Measurements from ENCODE around the gene ZNF177. TPM values are rescaled to one million over a fixed set of nuclear protein-coding genes. Genes with fewer than 3 reads are reported as not detected.

ZNF177 gene
- total RNA-seq, 5 donors from 2014 or later (not counting 1 experiment from before 2014, with no cell fraction given) = 0.89 to 2.1 (median 1.0) TPM

Other genes with a start within 250 kb of the ZNF177 start
- gene OR7G1, start 247.2 kb upstream of the ZNF177 start, total RNA-seq = not detected
- not detected for gene OR7G3, start 236.1 kb upstream of the ZNF177 start, total RNA-seq
- 10 to 100 TPM; 46.8 to 77.9 (median 51.2) TPM for gene ZNF317, start 222.6 kb upstream of the ZNF177 start, total RNA-seq
- 1 to 10 TPM in 2 of 5 donors, not detected in 3; 1.4 to 1.6 TPM for gene OR7D2, start 184.0 kb upstream of the ZNF177 start, total RNA-seq
- not detected for gene OR7D4, start 143.4 kb upstream of the ZNF177 start, total RNA-seq
- gene OR7E24, start 112.1 kb upstream of the ZNF177 start, total RNA-seq = not detected
- 10 to 100 TPM; 11.3 to 23.0 (median 17.9) TPM for gene ZNF699, start 53.2 kb upstream of the ZNF177 start, total RNA-seq
- 10 to 100 TPM; 14.5 to 41.1 (median 34.7) TPM for gene ZNF559, start 38.8 kb upstream of the ZNF177 start, total RNA-seq
- 100 to 1,000 TPM in 1 of 5 donors, 10 to 100 TPM in 4; 44.2 to 117 (median 71.1) TPM for gene ZNF266, start 72.6 kb downstream of the ZNF177 start, total RNA-seq
- gene ZNF560, start 135.6 kb downstream of the ZNF177 start, total RNA-seq = not detected
- gene ZNF426, start 175.6 kb downstream of the ZNF177 start, total RNA-seq = 10 to 100 TPM in 4 of 5 donors, 1 to 10 TPM in 1; 8.3 to 18.1 (median 13.2) TPM
- 10 to 100 TPM; 36.6 to 53.4 (median 48.4) TPM for gene ZNF121, start 221.5 kb downstream of the ZNF177 start, total RNA-seq